Urothelium cell line (cell line): Measurements from ENCODE around the gene SHROOM3.

Experiments
- DNase-seq: peaks from one replicate; pipeline ENCODE4 v3.0.0; 2011; ENCODE audit warnings: low spot score, mixed read lengths
- FAIRE-seq: peaks from 2 replicates; lab custom pipeline; 2011; peaks lifted over from hg19 to GRCh38; lab: Jason Lieb, UNC

The SHROOM3 gene

GRCh38 chr4:76614589-76614988 is 179.6 kb downstream of the SHROOM3 start:
- FAIRE-seq, result no peak
- no peak for DNase-seq

- no peak for DNase-seq
- no peak for FAIRE-seq
These were observed 181.0 kb downstream of the SHROOM3 start for GRCh38 chr4:76615999-76616398.

GRCh38 chr4:76616526-76616925 is 181.5 kb downstream of the SHROOM3 start:
- DNase-seq, result no peak

GRCh38 chr4:76620723-76621468 is 185.9 kb downstream of the SHROOM3 start:
- DNase-seq, result no peak
- FAIRE-seq, result no peak

More at GRCh38 chr4:76616526-76616925, 181.5 kb downstream of the SHROOM3 start:
- no peak for FAIRE-seq

GRCh38 chr4:76622126-76622525 is 187.1 kb downstream of the SHROOM3 start:
- no peak for DNase-seq
- FAIRE-seq, result no peak

GRCh38 chr4:76622717-76623116 is 187.7 kb downstream of the SHROOM3 start:
- DNase-seq (no peak), FAIRE-seq (no peak)

GRCh38 chr4:76623217-76624045 is 188.4 kb downstream of the SHROOM3 start:
- DNase-seq (no peak), FAIRE-seq (no peak)

GRCh38 chr4:76624241-76624681 is 189.2 kb downstream of the SHROOM3 start:
- peak; percentile 50 for DNase-seq
- FAIRE-seq, result no peak

GRCh38 chr4:76624931-76625715 is 190.1 kb downstream of the SHROOM3 start:
- FAIRE-seq (no peak), DNase-seq (no peak)

GRCh38 chr4:76626686-76627465 is 191.8 kb downstream of the SHROOM3 start:
- no peak for FAIRE-seq

GRCh38 chr4:76628251-76628650 is 193.2 kb downstream of the SHROOM3 start:
- FAIRE-seq (no peak), DNase-seq (no peak)

More at GRCh38 chr4:76626686-76627465, 191.8 kb downstream of the SHROOM3 start:
- DNase-seq, result no peak

GRCh38 chr4:76630741-76631140 is 195.7 kb downstream of the SHROOM3 start:
- no peak for DNase-seq

GRCh38 chr4:76634220-76634619 is 199.2 kb downstream of the SHROOM3 start:
- no peak for FAIRE-seq
- peak; percentile 28 for DNase-seq

More at GRCh38 chr4:76630741-76631140, 195.7 kb downstream of the SHROOM3 start:
- no peak for FAIRE-seq

GRCh38 chr4:76637712-76638361 is 202.8 kb downstream of the SHROOM3 start:
- FAIRE-seq, result no peak

GRCh38 chr4:76639288-76639687 is 204.3 kb downstream of the SHROOM3 start:
- DNase-seq, result peak; percentile 22

More at GRCh38 chr4:76637712-76638361, 202.8 kb downstream of the SHROOM3 start:
- no peak for DNase-seq

GRCh38 chr4:76640353-76640910 is 205.4 kb downstream of the SHROOM3 start:
- no peak for DNase-seq
- FAIRE-seq, result no peak

More at GRCh38 chr4:76639288-76639687, 204.3 kb downstream of the SHROOM3 start:
- FAIRE-seq, result no peak

- DNase-seq (no peak), FAIRE-seq (no peak)
These were observed 206.3 kb downstream of the SHROOM3 start for GRCh38 chr4:76641351-76641750.

- no peak for FAIRE-seq
- no peak for DNase-seq
These were observed 206.7 kb downstream of the SHROOM3 start for GRCh38 chr4:76641758-76642157.

GRCh38 chr4:76644831-76645485 is 209.9 kb downstream of the SHROOM3 start:
- FAIRE-seq (no peak), DNase-seq (no peak)
